ENCODE data around the gene VEGFD.

Gene VEGFD

GRCh38 chrX:15384304-15384703 lies at the start of gene VEGFD:
VEGFD (minus strand) TSS chrX:15384413; CDS start chrX:15383946, 467 bp downstream.
- CTCF ChIA-PET, result interaction anchor here (0.6 to 0.8 kb wide), 2 partner anchors 11 to 287 kb away, joined by 3 to 5 read pairs; no protein-coding TSS in a partner anchor
- TF ChIP-seq LEF1 (IDR thresholded peaks at IDR 0.05; ENCODE audit: borderline replicate concordance) (no peak), HDGF (IDR thresholded peaks at IDR 0.05; ENCODE audit: borderline replicate concordance) (no peak), L3MBTL2 (conservative IDR thresholded peaks at IDR 0.05) (no peak), SP1 (IDR thresholded peaks at IDR 0.05) (no peak), CTBP1 (IDR thresholded peaks at IDR 0.05; ENCODE audit: borderline replicate concordance) (no peak), FOXM1 (IDR thresholded peaks at IDR 0.05; ENCODE audit: borderline replicate concordance) (no peak), NFRKB (IDR thresholded peaks at IDR 0.05) (no peak), SUZ12 (IDR thresholded peaks at IDR 0.05) (no peak)
- no peak for DNase-seq (ENCODE audit: extremely low spot score)
- POLR2A ChIA-PET, result no interaction called here

GRCh38 chrX:15430584-15430983 lies 46.4 kb upstream of the VEGFD start:
- no peak for DNase-seq (ENCODE audit: extremely low spot score)
- TF ChIP-seq NFRKB (IDR thresholded peaks at IDR 0.05) (no peak), ARNT (IDR thresholded peaks at IDR 0.05) (no peak), SUZ12 (IDR thresholded peaks at IDR 0.05) (no peak), ELF4 (IDR thresholded peaks at IDR 0.05) (no peak), BHLHE40 (IDR thresholded peaks at IDR 0.05; ENCODE audit: borderline replicate concordance) (no peak), ZNF384 (IDR thresholded peaks at IDR 0.05) (no peak)
- POLR2A ChIA-PET, result no interaction called here
- CTCF ChIA-PET, result no interaction called here

- DNase-seq (ENCODE audit: extremely low spot score), result no peak
- TF ChIP-seq PKNOX1 (IDR thresholded peaks at IDR 0.05) (no peak), FOXK2 (IDR thresholded peaks at IDR 0.05) (no peak), FOXM1 (IDR thresholded peaks at IDR 0.05; ENCODE audit: borderline replicate concordance) (no peak), TARDBP (IDR thresholded peaks at IDR 0.05) (no peak), BHLHE40 (IDR thresholded peaks at IDR 0.05; ENCODE audit: borderline replicate concordance) (no peak), SUZ12 (IDR thresholded peaks at IDR 0.05) (no peak), NFRKB (IDR thresholded peaks at IDR 0.05) (no peak), ARNT (IDR thresholded peaks at IDR 0.05) (no peak), SP1 (IDR thresholded peaks at IDR 0.05) (no peak), ELF4 (IDR thresholded peaks at IDR 0.05) (no peak), LEF1 (IDR thresholded peaks at IDR 0.05; ENCODE audit: borderline replicate concordance) (no peak), CTBP1 (IDR thresholded peaks at IDR 0.05; ENCODE audit: borderline replicate concordance) (no peak), L3MBTL2 (conservative IDR thresholded peaks at IDR 0.05) (no peak), FOXA1 (IDR thresholded peaks at IDR 0.05) (no peak), HDGF (IDR thresholded peaks at IDR 0.05; ENCODE audit: borderline replicate concordance) (no peak), ZNF384 (IDR thresholded peaks at IDR 0.05) (no peak)
- ChIA-PET CTCF (interaction anchor here (0.7 kb wide), 1 partner anchor 196 kb away, joined by 5 read pairs; no protein-coding TSS in a partner anchor), POLR2A (no interaction called here)
Observed at GRCh38 chrX:15430076-15430475, 45.9 kb upstream of the VEGFD start.

GRCh38 chrX:15425024-15425423 lies 40.8 kb upstream of the VEGFD start:
- ChIA-PET CTCF (no interaction called here), POLR2A (no interaction called here)
- DNase-seq (ENCODE audit: extremely low spot score), result no peak
- TF ChIP-seq ARNT (IDR thresholded peaks at IDR 0.05), result no peak
- no peak for TF ChIP-seq TARDBP (IDR thresholded peaks at IDR 0.05)
- TF ChIP-seq LEF1 (IDR thresholded peaks at IDR 0.05; ENCODE audit: borderline replicate concordance), result no peak
- no peak for TF ChIP-seq FOXA1 (IDR thresholded peaks at IDR 0.05)
- no peak for TF ChIP-seq BHLHE40 (IDR thresholded peaks at IDR 0.05; ENCODE audit: borderline replicate concordance)
- no peak for TF ChIP-seq SUZ12 (IDR thresholded peaks at IDR 0.05)
- no peak for TF ChIP-seq FOXK2 (IDR thresholded peaks at IDR 0.05)
- no peak for TF ChIP-seq NFRKB (IDR thresholded peaks at IDR 0.05)
- no peak for TF ChIP-seq SP1 (IDR thresholded peaks at IDR 0.05)
- TF ChIP-seq HDGF (IDR thresholded peaks at IDR 0.05; ENCODE audit: borderline replicate concordance), result no peak
- no peak for TF ChIP-seq L3MBTL2 (conservative IDR thresholded peaks at IDR 0.05)
- no peak for TF ChIP-seq ZNF384 (IDR thresholded peaks at IDR 0.05)
- TF ChIP-seq ELF4 (IDR thresholded peaks at IDR 0.05), result no peak

GRCh38 chrX:15418707-15419181 lies 34.5 kb upstream of the VEGFD start:
- CTCF ChIA-PET, result no interaction called here
- POLR2A ChIA-PET, result no interaction called here
- no peak for DNase-seq (ENCODE audit: extremely low spot score)
- no peak for TF ChIP-seq PKNOX1 (IDR thresholded peaks at IDR 0.05)
- no peak for TF ChIP-seq BHLHE40 (IDR thresholded peaks at IDR 0.05; ENCODE audit: borderline replicate concordance)
- no peak for TF ChIP-seq HDGF (IDR thresholded peaks at IDR 0.05; ENCODE audit: borderline replicate concordance)
- no peak for TF ChIP-seq L3MBTL2 (conservative IDR thresholded peaks at IDR 0.05)
- TF ChIP-seq TARDBP (IDR thresholded peaks at IDR 0.05), result no peak
- no peak for TF ChIP-seq NFRKB (IDR thresholded peaks at IDR 0.05)
- TF ChIP-seq CTBP1 (IDR thresholded peaks at IDR 0.05; ENCODE audit: borderline replicate concordance), result no peak
- TF ChIP-seq ZNF384 (IDR thresholded peaks at IDR 0.05), result no peak
- TF ChIP-seq ELF4 (IDR thresholded peaks at IDR 0.05), result no peak
- TF ChIP-seq SP1 (IDR thresholded peaks at IDR 0.05), result no peak
- TF ChIP-seq LEF1 (IDR thresholded peaks at IDR 0.05; ENCODE audit: borderline replicate concordance), result no peak
- TF ChIP-seq FOXA1 (IDR thresholded peaks at IDR 0.05), result no peak
- no peak for TF ChIP-seq FOXK2 (IDR thresholded peaks at IDR 0.05)

GRCh38 chrX:15418041-15418706 lies 34.0 kb upstream of the VEGFD start:
- TF ChIP-seq CTBP1 (IDR thresholded peaks at IDR 0.05; ENCODE audit: borderline replicate concordance), result no peak
- no peak for TF ChIP-seq ARNT (IDR thresholded peaks at IDR 0.05)
- no peak for TF ChIP-seq TARDBP (IDR thresholded peaks at IDR 0.05)
- TF ChIP-seq FOXA1 (IDR thresholded peaks at IDR 0.05), result no peak
- TF ChIP-seq BHLHE40 (IDR thresholded peaks at IDR 0.05; ENCODE audit: borderline replicate concordance), result no peak
- TF ChIP-seq HDGF (IDR thresholded peaks at IDR 0.05; ENCODE audit: borderline replicate concordance), result no peak
- TF ChIP-seq PKNOX1 (IDR thresholded peaks at IDR 0.05), result no peak
- TF ChIP-seq FOXK2 (IDR thresholded peaks at IDR 0.05), result no peak
- no peak for TF ChIP-seq SP1 (IDR thresholded peaks at IDR 0.05)
- TF ChIP-seq FOXM1 (IDR thresholded peaks at IDR 0.05; ENCODE audit: borderline replicate concordance), result no peak
- TF ChIP-seq ZNF384 (IDR thresholded peaks at IDR 0.05), result no peak
- TF ChIP-seq L3MBTL2 (conservative IDR thresholded peaks at IDR 0.05), result no peak
- no peak for TF ChIP-seq SUZ12 (IDR thresholded peaks at IDR 0.05)
- no peak for TF ChIP-seq NFRKB (IDR thresholded peaks at IDR 0.05)
- no peak for TF ChIP-seq ELF4 (IDR thresholded peaks at IDR 0.05)
- no peak for TF ChIP-seq LEF1 (IDR thresholded peaks at IDR 0.05; ENCODE audit: borderline replicate concordance)
- POLR2A ChIA-PET, result no interaction called here
- CTCF ChIA-PET, result no interaction called here

More at GRCh38 chrX:15418041-15418706, 34.0 kb upstream of the VEGFD start:
- no peak for DNase-seq (ENCODE audit: extremely low spot score)
